GM12892 (cell line): ENCODE results near the gene KRT17.

ENCODE experiments used
- POLR2A ChIP-seq: IDR thresholded peaks from 2 replicates; pipeline ENCODE4 v1.6.1; 2011; ENCODE audit warnings: low read depth, low read length, control low read depth
- TAF1 ChIP-seq: IDR thresholded peaks from 2 replicates; pipeline ENCODE4 v1.6.1; 2011; ENCODE audit warnings: low read depth, mild to moderate bottlenecking, control low read depth, low read length, borderline replicate concordance

DNA sequence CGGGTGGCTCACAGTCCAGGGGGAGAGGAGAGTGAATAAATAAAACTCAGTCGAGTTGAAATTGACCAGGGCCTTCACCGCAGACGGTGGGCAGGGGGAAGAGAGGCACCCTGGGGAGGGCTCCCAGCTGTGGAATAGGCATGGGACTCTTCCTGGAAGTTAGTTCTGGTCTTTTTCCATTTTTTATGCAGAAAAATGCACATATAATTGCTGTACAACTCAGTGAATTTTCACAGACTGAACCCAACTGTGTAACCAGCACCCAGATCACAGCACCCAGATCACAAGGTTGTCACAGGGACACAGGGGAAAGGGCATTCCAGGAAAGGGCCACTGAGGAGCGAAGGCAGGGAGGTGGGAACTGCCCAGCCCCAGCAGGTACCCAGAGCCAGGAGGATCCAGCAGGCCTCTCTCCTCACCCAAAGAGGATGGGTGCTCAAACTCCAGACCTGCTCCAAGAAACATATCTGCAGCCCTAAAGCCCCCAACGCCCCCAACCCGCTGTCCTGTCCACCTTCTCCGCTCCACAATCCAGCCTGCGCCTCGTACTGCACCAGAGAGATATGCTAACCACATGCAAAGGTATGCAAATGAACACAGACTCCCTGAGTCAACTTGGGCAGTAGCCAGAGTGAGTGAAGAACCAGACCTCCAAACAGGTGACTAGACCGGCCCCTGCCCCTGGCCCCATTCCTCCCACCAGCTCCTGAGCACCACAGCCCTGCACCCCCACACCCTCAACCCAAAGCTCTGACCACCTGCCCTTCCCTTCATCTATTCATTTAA lies 35.2 kb upstream of the KRT17 start:
- TF ChIP-seq POLR2A: no peak
- TF ChIP-seq TAF1: no peak
